Sigmoid colon (tissue), 7 donors: ENCODE data around the gene FUNDC2. TPM values are rescaled to one million over a fixed set of nuclear protein-coding genes. Genes with fewer than 3 reads are reported as not detected.

ENCODE experiments used
- DNase-seq: peaks from one replicate; pipeline ENCODE4 v3.0.0-alpha.2; 2019
- H3K27ac ChIP-seq, 4 donors: fragments of 200-600 bp; sonication (generic); one replicate each; pipeline ENCODE4 v1.5.1; 2016 to 2019; ENCODE audit warnings: mild to moderate bottlenecking in 1 of 4
- H3K27me3 ChIP-seq, 3 donors: fragments of 200-600 bp; sonication (generic); one replicate each; pipeline ENCODE4 v1.5.1; 2019; ENCODE audit warnings: mild to moderate bottlenecking in 1 of 3
- H3K36me3 ChIP-seq, 4 donors: fragments of 200-600 bp; sonication (generic); one replicate each; pipeline ENCODE4 v1.5.1; 2016 to 2019
- H3K4me1 ChIP-seq, 4 donors: fragments of 200-600 bp; sonication (generic); one replicate each; pipeline ENCODE4 v1.5.1; 2017 to 2019
- H3K4me3 ChIP-seq, 4 donors: fragments of 200-600 bp; sonication (generic); one replicate each; pipeline ENCODE4 v1.5.1; 2017 to 2019; ENCODE audit warnings: mild to moderate bottlenecking in 2 of 4, moderate library complexity in 1 of 4
- H3K9me3 ChIP-seq, 4 donors: fragments of 200-600 bp in 3 of 4; sonication (generic) in 3 of 4; one replicate each; pipeline versions ENCODE4 v1.5.1 to v1.6.1; 2013 to 2019
- EP300 ChIP-seq, 4 donors: sonication (generic); formaldehyde crosslinking; IDR thresholded peaks; one replicate each; pipeline ENCODE4 v1.6.1; 2017; ENCODE audit warnings: antibody characterized with exemption in 4 of 4
- POLR2A ChIP-seq, 2 donors: fragments of 450-650 bp; IDR thresholded peaks; one replicate each; pipeline ENCODE4 v1.6.1; 2016; ENCODE audit warnings: antibody characterized with exemption in 2 of 2, mild to moderate bottlenecking in 2 of 2, moderate library complexity in 2 of 2
- POLR2AphosphoS5 ChIP-seq, 4 donors: sonication (generic); formaldehyde crosslinking; IDR thresholded peaks; one replicate each; pipeline ENCODE4 v1.6.1; 2017; ENCODE audit warnings: antibody characterized with exemption in 4 of 4
- WGBS, 2 donors: extraction: QIAGEN DNeasy Blood & Tissue Kit; methylation state at CpG; one replicate each; pipeline ENCODE4 v1.1.7; 2013; 5-methylcytosine and 5-hydroxymethylcytosine counted together
- intact Hi-C: fragments of 100-400 bp; cut with DNase I; formaldehyde crosslinking; loops from one replicate; pipeline ENCODE4 v1.15.1; 2023
- polyA plus RNA-seq, 3 donors: library from polyadenylated mRNA; stranded (reverse); fragments of 200-250 nt; gene quantifications; one replicate each; pipeline ENCODE4 v1.2.3, GENCODE V29; 2013
- total RNA-seq, 4 donors: library from RNA; depleted of rRNA; stranded (reverse); fragments of >200 nt; gene quantifications; one replicate each; pipeline ENCODE4 v1.1.0, GENCODE V29; 2016
- TF ChIP-seq, protein P1 (sequence below), 4 experiments: fragments of 450-650 bp in 3 of 4; fragments of 200-600 bp in 1 of 4; IDR thresholded peaks; one replicate each; pipeline ENCODE4 v1.5.1; 2016 to 2019; ENCODE audit warnings: antibody characterized with exemption in 4 of 4, mild to moderate bottlenecking in 3 of 4, moderate library complexity in 2 of 4
- donor health status: healthy with polysubstance abuse.
- donor health status: Bipolar disorder and iron deficiency.
- donor health status: healthy.

Gene FUNDC2
- total and polyA plus RNA-seq, 7 donors = 74.0 to 109 (median 96.4) TPM

DNA sequence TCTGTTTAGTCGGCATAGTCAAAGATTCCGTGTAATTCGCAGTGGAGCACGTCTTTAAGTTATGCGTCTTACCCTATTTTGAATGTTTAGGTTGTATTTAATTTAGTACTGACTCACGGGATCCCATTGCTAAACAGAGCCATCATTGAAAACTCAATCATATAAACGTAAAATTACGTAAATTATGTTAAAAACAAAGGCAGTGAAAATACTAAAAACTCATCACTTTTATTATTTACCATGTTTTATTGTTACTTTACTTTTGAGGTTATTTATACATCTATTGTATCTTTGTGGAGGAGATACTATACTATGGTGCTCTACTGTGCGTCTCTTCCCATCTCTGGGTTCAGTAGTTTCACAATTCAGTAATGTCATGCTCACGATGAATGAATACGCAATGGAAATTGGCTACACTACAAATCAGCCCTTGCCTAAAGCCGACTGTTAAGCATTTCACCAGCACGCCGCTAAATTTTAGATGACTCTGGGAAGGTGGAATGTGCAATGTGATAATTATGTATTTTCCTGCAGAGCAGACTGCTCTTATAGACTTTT is 944 bp downstream of the FUNDC2 start:
- Histone ChIP-seq H3K27ac (peak overlapping the region; percentile 90 to 96 (median 94)), H3K9me3 (no peaks in the 10 kb centered on the region), H3K4me1 (peaks cover 0 to 14% (median 9%) of the 10 kb centered on the region in 4 donors), H3K4me3 (peak overlapping the region; percentile 46 to 65 (median 62)), H3K36me3 (no peaks in the 10 kb centered on the region), H3K27me3 (no peaks in the 10 kb centered on the region)
- intact Hi-C loops = loop anchor here (2.0 kb wide), 2 partner anchors 29 to 43 kb away; partner anchors contain the start of genes BRCC3, CMC4 and MTCP1
- TF ChIP-seq POLR2AphosphoS5 (IDR thresholded peaks at IDR 0.05) (peak; percentile 76 to 94 (median 83)), POLR2A (IDR thresholded peaks at IDR 0.05) (peak in 1 of 2 donors; percentile 58), EP300 (IDR thresholded peaks at IDR 0.05) (peak; percentile 7 to 72 (median 60))
- TF ChIP-seq, protein P1, sequence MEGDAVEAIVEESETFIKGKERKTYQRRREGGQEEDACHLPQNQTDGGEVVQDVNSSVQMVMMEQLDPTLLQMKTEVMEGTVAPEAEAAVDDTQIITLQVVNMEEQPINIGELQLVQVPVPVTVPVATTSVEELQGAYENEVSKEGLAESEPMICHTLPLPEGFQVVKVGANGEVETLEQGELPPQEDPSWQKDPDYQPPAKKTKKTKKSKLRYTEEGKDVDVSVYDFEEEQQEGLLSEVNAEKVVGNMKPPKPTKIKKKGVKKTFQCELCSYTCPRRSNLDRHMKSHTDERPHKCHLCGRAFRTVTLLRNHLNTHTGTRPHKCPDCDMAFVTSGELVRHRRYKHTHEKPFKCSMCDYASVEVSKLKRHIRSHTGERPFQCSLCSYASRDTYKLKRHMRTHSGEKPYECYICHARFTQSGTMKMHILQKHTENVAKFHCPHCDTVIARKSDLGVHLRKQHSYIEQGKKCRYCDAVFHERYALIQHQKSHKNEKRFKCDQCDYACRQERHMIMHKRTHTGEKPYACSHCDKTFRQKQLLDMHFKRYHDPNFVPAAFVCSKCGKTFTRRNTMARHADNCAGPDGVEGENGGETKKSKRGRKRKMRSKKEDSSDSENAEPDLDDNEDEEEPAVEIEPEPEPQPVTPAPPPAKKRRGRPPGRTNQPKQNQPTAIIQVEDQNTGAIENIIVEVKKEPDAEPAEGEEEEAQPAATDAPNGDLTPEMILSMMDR (IDR thresholded peaks at IDR 0.05) = no peak
- 1% methylated on average over 14 of the region's 14 CpGs for WGBS, 2 donors
- DNase-seq = peak; percentile 67

DNA sequence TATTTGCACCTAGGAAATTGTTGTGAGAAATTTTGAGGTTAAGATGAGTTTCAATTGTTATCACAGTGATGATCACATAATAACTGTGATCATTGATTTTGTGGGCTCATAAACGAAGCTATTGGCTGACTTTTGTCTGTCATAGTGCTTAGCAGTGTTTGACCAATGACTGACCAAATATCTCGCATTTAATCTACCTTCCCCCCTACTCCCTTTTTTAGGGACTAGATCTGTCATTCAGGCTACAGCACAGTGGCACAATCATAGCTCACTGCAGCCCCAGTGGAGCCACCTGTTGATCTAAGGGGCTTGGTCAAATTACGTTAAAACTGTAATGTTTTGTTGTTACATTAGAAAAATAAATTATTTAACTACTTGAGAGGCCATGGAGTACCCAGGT is 1.5 kb downstream of the FUNDC2 start:
- H3K27ac ChIP-seq = peak overlapping the region; percentile 90 to 96 (median 94)

DNA sequence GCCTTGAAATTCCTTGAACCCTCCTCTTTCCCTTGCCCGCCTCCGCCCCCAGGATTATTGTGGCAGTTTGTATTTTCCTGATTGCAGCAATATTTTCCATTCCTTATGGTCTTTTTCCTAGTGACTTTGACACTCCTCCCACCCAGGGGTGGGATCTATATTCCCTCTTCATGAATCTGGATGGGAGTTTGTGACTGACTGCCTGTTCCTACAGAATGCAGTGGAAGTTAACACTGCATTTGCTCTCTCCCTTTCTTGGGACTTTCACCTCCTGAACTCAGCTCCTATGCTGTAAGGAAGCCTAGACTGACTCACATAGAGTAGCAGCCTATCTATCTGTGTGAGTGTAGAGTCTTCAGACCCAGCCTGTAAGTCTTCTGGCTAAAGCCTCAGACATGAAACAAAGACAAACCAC is 2.2 kb downstream of the FUNDC2 start:
- H3K27ac ChIP-seq = peak overlapping the region; percentile 90 to 96 (median 94)

More for the DNA sequence above, 1.5 kb downstream of the FUNDC2 start:
- peaks cover 0 to 14% (median 9%) of the 10 kb centered on the region in 4 donors for H3K4me1 ChIP-seq
- H3K4me3 ChIP-seq = peak overlapping the region in 3 of 4 donors; percentile 61 to 65 (median 62)
- DNase-seq = no peak
- WGBS, 2 donors = 4 to 24% methylated on average over 3 of the region's 3 CpGs
- no peaks in the 10 kb centered on the region for H3K9me3 ChIP-seq
- TF ChIP-seq EP300 (IDR thresholded peaks at IDR 0.05) (no peak), POLR2A (IDR thresholded peaks at IDR 0.05) (no peak), POLR2AphosphoS5 (IDR thresholded peaks at IDR 0.05) (no peak)
- TF ChIP-seq, protein P1 (IDR thresholded peaks at IDR 0.05) = no peak
- H3K27me3 ChIP-seq = no peaks in the 10 kb centered on the region
- no peaks in the 10 kb centered on the region for H3K36me3 ChIP-seq
- intact Hi-C loops = no loop called here

DNA sequence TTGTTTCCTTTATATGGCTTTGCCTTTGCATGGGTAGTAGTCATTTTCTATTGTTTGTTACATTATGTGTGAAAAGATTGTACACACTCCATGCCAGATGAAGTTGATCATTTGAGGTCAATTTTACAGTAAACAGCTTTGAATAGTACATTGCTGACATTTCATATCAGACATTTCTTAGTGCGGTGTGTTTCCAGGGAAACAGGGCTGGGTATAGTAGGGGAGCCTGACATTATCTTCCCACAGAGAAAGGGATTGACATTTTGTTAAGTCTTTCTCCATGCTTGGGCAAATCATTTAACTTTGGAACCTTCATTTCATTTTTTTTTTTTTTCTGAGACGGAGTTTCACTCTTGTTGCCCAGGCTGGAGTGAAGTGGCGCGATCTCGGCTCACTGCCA is 5.0 kb downstream of the FUNDC2 start:
- 87 to 94% methylated on average over 5 of the region's 5 CpGs for WGBS, 2 donors
- peaks cover 0 to 15% (median 0%) of the 10 kb centered on the region in 4 donors for H3K36me3 ChIP-seq
- H3K9me3 ChIP-seq = peaks cover 0 to 2% (median 0%) of the 10 kb centered on the region in 4 donors
- no peak for DNase-seq
- H3K4me3 ChIP-seq = no peak overlapping the region
- H3K27ac ChIP-seq = no peak overlapping the region
- intact Hi-C loops = no loop called here
- H3K4me1 ChIP-seq = peaks cover 0 to 14% (median 9%) of the 10 kb centered on the region in 4 donors
- H3K27me3 ChIP-seq = no peaks in the 10 kb centered on the region
- TF ChIP-seq EP300 (IDR thresholded peaks at IDR 0.05) = no peak
- TF ChIP-seq, protein P1 (IDR thresholded peaks at IDR 0.05) = no peak
- no peak for TF ChIP-seq POLR2A (IDR thresholded peaks at IDR 0.05)
- no peak for TF ChIP-seq POLR2AphosphoS5 (IDR thresholded peaks at IDR 0.05)

More for the DNA sequence above, 2.2 kb downstream of the FUNDC2 start:
- no peaks in the 10 kb centered on the region for H3K27me3 ChIP-seq
- no peak for TF ChIP-seq EP300 (IDR thresholded peaks at IDR 0.05)
- no peak for TF ChIP-seq POLR2A (IDR thresholded peaks at IDR 0.05)
- no peak overlapping the region for H3K4me3 ChIP-seq
- intact Hi-C loops = no loop called here
- H3K9me3 ChIP-seq = no peaks in the 10 kb centered on the region
- H3K36me3 ChIP-seq = peaks cover 0 to 4% (median 0%) of the 10 kb centered on the region in 4 donors
- WGBS, 2 donors = 27 to 77% methylated on average over 2 of the region's 2 CpGs
- no peak for DNase-seq
- peaks cover 0 to 14% (median 9%) of the 10 kb centered on the region in 4 donors for H3K4me1 ChIP-seq

DNA sequence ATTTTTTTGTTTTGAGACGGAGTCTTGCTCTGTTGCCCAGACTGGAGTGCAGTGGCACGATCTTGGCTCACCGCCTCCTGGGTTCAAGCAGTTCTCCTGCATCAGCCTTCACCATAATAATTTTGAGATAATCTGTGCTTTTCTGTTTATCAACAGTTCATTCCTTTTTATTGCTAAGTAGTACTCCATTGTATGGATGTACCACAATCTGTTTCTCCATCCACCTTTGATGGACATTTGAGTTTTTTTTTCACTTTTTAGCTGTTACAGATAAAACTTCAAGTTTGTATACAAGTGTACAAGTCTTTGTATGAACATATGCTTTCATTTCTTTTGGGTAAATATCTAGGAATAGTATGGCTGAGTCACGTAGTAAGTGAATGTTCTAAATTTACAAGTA is 9.0 kb downstream of the FUNDC2 start:
- Histone ChIP-seq H3K27me3 (no peaks in the 10 kb centered on the region), H3K9me3 (peaks cover 0 to 2% (median 0%) of the 10 kb centered on the region in 4 donors), H3K27ac (no peak overlapping the region), H3K4me3 (no peak overlapping the region), H3K4me1 (no peaks in the 10 kb centered on the region), H3K36me3 (peaks cover 0 to 15% (median 0%) of the 10 kb centered on the region in 4 donors)
- 96 to 98% methylated on average over 4 of the region's 4 CpGs for WGBS, 2 donors
- no peak for DNase-seq
- intact Hi-C loops = no loop called here
- TF ChIP-seq, protein P1 (IDR thresholded peaks at IDR 0.05) = no peak
- no peak for TF ChIP-seq POLR2A (IDR thresholded peaks at IDR 0.05)
- TF ChIP-seq POLR2AphosphoS5 (IDR thresholded peaks at IDR 0.05) = no peak
- no peak for TF ChIP-seq EP300 (IDR thresholded peaks at IDR 0.05)
